Right renal pelvis (tissue), 4 donors: ENCODE results near the gene ADARB2. TPM values are rescaled to one million over a fixed set of nuclear protein-coding genes. Genes with fewer than 3 reads are reported as not detected.
"Not testable (repeated sequence)": the region's sequence is repeated elsewhere in the genome, so short reads cannot be mapped to it uniquely, and the experiment has no call there.

Experiments used
- DNase-seq, 4 donors: peaks; one replicate each; pipeline ENCODE4 v3.0.0-alpha.2; 2013; ENCODE audit warnings: low read depth in 4 of 4, low spot score in 3 of 4, missing footprints in 1 of 4
- polyA plus RNA-seq, 4 donors: library from polyadenylated mRNA; unstranded; fragments of 120-200 nt; gene quantifications; one replicate each; pipeline ENCODE4 v1.2.1, GENCODE V29; 2013; ENCODE audit not compliant: insufficient read length in 4 of 4

Gene ADARB2
- polyA plus RNA-seq, 4 donors = 0.90 to 1.8 (median 1.4) TPM

- no peak for DNase-seq
Observed at GRCh38 chr10:1255600-1256431, 481.5 kb downstream of the ADARB2 start.

- DNase-seq = no peak
Observed at GRCh38 chr10:1255118-1255517, 482.2 kb downstream of the ADARB2 start.

GRCh38 chr10:1253523-1254353 lies 483.6 kb downstream of the ADARB2 start:
- DNase-seq = no peak

- DNase-seq = no peak
Observed at GRCh38 chr10:1251769-1252168, 485.6 kb downstream of the ADARB2 start.

GRCh38 chr10:1249142-1249920 lies 488.0 kb downstream of the ADARB2 start:
- no peak for DNase-seq

- not testable (repeated sequence) for DNase-seq
Observed at GRCh38 chr10:1248262-1248630, 489.1 kb downstream of the ADARB2 start.

- no peak for DNase-seq
Observed at GRCh38 chr10:1247598-1248261, 489.6 kb downstream of the ADARB2 start.

- no peak for DNase-seq
Observed at GRCh38 chr10:1244493-1244892, 492.8 kb downstream of the ADARB2 start.

GRCh38 chr10:1243486-1244234 lies 493.7 kb downstream of the ADARB2 start:
- no peak for DNase-seq

GRCh38 chr10:1242975-1243374 lies 494.4 kb downstream of the ADARB2 start:
- no peak for DNase-seq

- no peak for DNase-seq
Observed at GRCh38 chr10:1241973-1242935, 495.1 kb downstream of the ADARB2 start.

GRCh38 chr10:1241322-1241890 lies 495.9 kb downstream of the ADARB2 start:
- no peak for DNase-seq

GRCh38 chr10:1240341-1240775 lies 497.0 kb downstream of the ADARB2 start:
- no peak for DNase-seq

- DNase-seq = no peak
Observed at GRCh38 chr10:1233031-1233430, 504.3 kb downstream of the ADARB2 start.

GRCh38 chr10:1232164-1232911 lies 505.0 kb downstream of the ADARB2 start:
- no peak for DNase-seq

- DNase-seq = no peak
Observed at GRCh38 chr10:1230592-1231275, 506.6 kb downstream of the ADARB2 start.

GRCh38 chr10:1230138-1230537 lies 507.2 kb downstream of the ADARB2 start:
- DNase-seq = no peak
